Measurements from ENCODE around the gene GABRR2. TPM values are rescaled to one million over a fixed set of nuclear protein-coding genes. Genes with fewer than 3 reads are reported as not detected.

Gene GABRR2
- total and polyA plus RNA-seq, 2 donors from 2014 or later, result 0.38 TPM; not detected in 1

- Histone ChIP-seq H3K27ac (ENCODE audit: low read depth in 2 of 2, low read length in 2 of 2) (no peak overlapping the region), H3K9me3 (ENCODE audit: control insufficient read depth in 2 of 3, insufficient read depth in 1 of 3, low read length in 3 of 3) (no peaks in the 10 kb centered on the region), H3K36me3 (ENCODE audit: control insufficient read depth in 2 of 3, insufficient read depth in 3 of 3, low read length in 3 of 3) (no peaks in the 10 kb centered on the region), H3K27me3 (ENCODE audit: control insufficient read depth, insufficient read depth, low read length) (no peaks in the 10 kb centered on the region), H3K9ac (ENCODE audit: low read length in 3 of 3) (no peak overlapping the region), H3K4me1 (ENCODE audit: control insufficient read depth in 2 of 3, insufficient read depth in 2 of 3, low read depth in 1 of 3, low read length in 3 of 3) (peaks cover 0 to 13% (median 13%) of the 10 kb centered on the region in 3 donors), H3K4me3 (ENCODE audit: low read length in 3 of 3) (no peak overlapping the region)
- intact Hi-C loops (cut with DNase I), result no loop called here
- FAIRE-seq (no peak), DNase-seq (no peak)
- no peak for TF ChIP-seq CTCF (IDR thresholded peaks at IDR 0.05; ENCODE audit: borderline replicate concordance, extremely low read depth, insufficient read depth)
These were observed 407 bp downstream of the GABRR2 start for GRCh38 chr6:89314692-89315091.

GRCh38 chr6:89313006-89313405 lies 2.1 kb downstream of the GABRR2 start:
- peak in 1 of 5 donors; percentile 68 for DNase-seq
- intact Hi-C loops (cut with DNase I), result no loop called here
- no peak overlapping the region for H3K4me3 ChIP-seq (ENCODE audit: low read length in 3 of 3)
- H3K36me3 ChIP-seq (ENCODE audit: control insufficient read depth in 2 of 3, insufficient read depth in 3 of 3, low read length in 3 of 3), result no peaks in the 10 kb centered on the region
- no peak overlapping the region for H3K27ac ChIP-seq (ENCODE audit: low read depth in 2 of 2, low read length in 2 of 2)
- no peaks in the 10 kb centered on the region for H3K27me3 ChIP-seq (ENCODE audit: control insufficient read depth, insufficient read depth, low read length)
- FAIRE-seq, result no peak
- no peak for TF ChIP-seq CTCF (IDR thresholded peaks at IDR 0.05; ENCODE audit: borderline replicate concordance, extremely low read depth, insufficient read depth)
- H3K9ac ChIP-seq (ENCODE audit: low read length in 3 of 3), result no peak overlapping the region
- peaks cover 0 to 13% (median 13%) of the 10 kb centered on the region in 3 donors for H3K4me1 ChIP-seq (ENCODE audit: control insufficient read depth in 2 of 3, insufficient read depth in 2 of 3, low read depth in 1 of 3, low read length in 3 of 3)
- no peaks in the 10 kb centered on the region for H3K9me3 ChIP-seq (ENCODE audit: control insufficient read depth in 2 of 3, insufficient read depth in 1 of 3, low read length in 3 of 3)

GRCh38 chr6:89311853-89312531 lies 3.1 kb downstream of the GABRR2 start:
- no peak for TF ChIP-seq CTCF (IDR thresholded peaks at IDR 0.05; ENCODE audit: borderline replicate concordance, extremely low read depth, insufficient read depth)
- DNase-seq, result peak; percentile 56 to 86 (median 73)
- Histone ChIP-seq H3K27me3 (ENCODE audit: control insufficient read depth, insufficient read depth, low read length) (no peaks in the 10 kb centered on the region), H3K4me3 (ENCODE audit: low read length in 3 of 3) (no peak overlapping the region), H3K27ac (ENCODE audit: low read depth in 2 of 2, low read length in 2 of 2) (no peak overlapping the region), H3K4me1 (ENCODE audit: control insufficient read depth in 2 of 3, insufficient read depth in 2 of 3, low read depth in 1 of 3, low read length in 3 of 3) (peaks cover 0 to 13% (median 13%) of the 10 kb centered on the region in 3 donors), H3K9me3 (ENCODE audit: control insufficient read depth in 2 of 3, insufficient read depth in 1 of 3, low read length in 3 of 3) (no peaks in the 10 kb centered on the region), H3K36me3 (ENCODE audit: control insufficient read depth in 2 of 3, insufficient read depth in 3 of 3, low read length in 3 of 3) (no peaks in the 10 kb centered on the region), H3K9ac (ENCODE audit: low read length in 3 of 3) (no peak overlapping the region)
- no peak for FAIRE-seq
- intact Hi-C loops (cut with DNase I), result no loop called here

- Histone ChIP-seq H3K9ac (ENCODE audit: low read length in 3 of 3) (no peak overlapping the region), H3K27me3 (ENCODE audit: control insufficient read depth, insufficient read depth, low read length) (no peaks in the 10 kb centered on the region), H3K4me1 (ENCODE audit: control insufficient read depth in 2 of 3, insufficient read depth in 2 of 3, low read depth in 1 of 3, low read length in 3 of 3) (peaks cover 0 to 13% (median 13%) of the 10 kb centered on the region in 3 donors), H3K4me3 (ENCODE audit: low read length in 3 of 3) (no peak overlapping the region), H3K9me3 (ENCODE audit: control insufficient read depth in 2 of 3, insufficient read depth in 1 of 3, low read length in 3 of 3) (no peaks in the 10 kb centered on the region), H3K36me3 (ENCODE audit: control insufficient read depth in 2 of 3, insufficient read depth in 3 of 3, low read length in 3 of 3) (no peaks in the 10 kb centered on the region), H3K27ac (ENCODE audit: low read depth in 2 of 2, low read length in 2 of 2) (no peak overlapping the region)
- peak; percentile 23 for TF ChIP-seq CTCF (IDR thresholded peaks at IDR 0.05; ENCODE audit: borderline replicate concordance, extremely low read depth, insufficient read depth)
- FAIRE-seq (no peak), DNase-seq (no peak)
- intact Hi-C loops (cut with DNase I), result no loop called here
These were observed 3.6 kb downstream of the GABRR2 start for GRCh38 chr6:89311530-89311852.
